ENCODE data around the gene PCDHGA9. TPM values are rescaled to one million over a fixed set of nuclear protein-coding genes. Genes with fewer than 3 reads are reported as not detected.

Gene PCDHGA9
- total RNA-seq (2022), result 0.89 and 1.3 TPM in 2 replicates
- Bru-seq, nascent RNA, result percentile 54 among the genes with signal in this experiment
- BruChase-seq, experiment 1, labeled RNA remaining after a 6-hour chase, result percentile 73 among the genes with signal in this experiment
- BruChase-seq, experiment 2, labeled RNA remaining after a 2-hour chase, result percentile 62 among the genes with signal in this experiment
- long read RNA-seq, result 0 reads

- H3K9me3 Mint-ChIP-seq (ENCODE audit: unreplicated experiment), result peaks cover 31% of the 10 kb centered on the region
- CTCF ChIA-PET, result interaction anchor here (0.6 to 1.1 kb wide), 5 partner anchors 31 to 211 kb away, joined by 3 to 7 read pairs (median 3); no protein-coding TSS in a partner anchor
- no peak for TF ChIP-seq CTCF (IDR thresholded peaks at IDR 0.05; ENCODE audit: unreplicated experiment)
- no peaks in the 10 kb centered on the region for H3K4me1 Mint-ChIP-seq (ENCODE audit: insufficient read depth, unreplicated experiment)
- no peak within 1 kb of the TSS for H3K27ac Mint-ChIP-seq (ENCODE audit: low read depth, unreplicated experiment)
- DNase-seq (ENCODE audit: unreplicated experiment), result peak; percentile 43
- intact Hi-C loops (cut with micrococcal nuclease), result no loop called here
- H3K27me3 Mint-ChIP-seq (ENCODE audit: insufficient read depth, unreplicated experiment), result no peaks in the 10 kb centered on the region
- POLR2A ChIA-PET, result interaction anchor here (1.1 kb wide), 1 partner anchor 122 kb away, joined by 3 read pairs; no protein-coding TSS in a partner anchor
- peaks cover 5% of the 10 kb centered on the region for H3K36me3 Mint-ChIP-seq (ENCODE audit: insufficient read depth, unreplicated experiment)
- no TSS peak for BruUV-seq (replicated peaks)
- no peak within 1 kb of the TSS for H3K4me3 Mint-ChIP-seq (ENCODE audit: unreplicated experiment)
Measured at GRCh38 chr5:141402553-141403243, at the start of gene PCDHGA9. TSS of gene PCDHGA9 (plus strand) at chr5:141402778. CDS start at chr5:141402953, 175 bp downstream.

- Mint-ChIP-seq H3K4me3 (ENCODE audit: unreplicated experiment) (no peak within 1 kb of the TSS), H3K36me3 (ENCODE audit: insufficient read depth, unreplicated experiment) (no peaks in the 10 kb centered on the region), H3K27me3 (ENCODE audit: insufficient read depth, unreplicated experiment) (no peaks in the 10 kb centered on the region), H3K27ac (ENCODE audit: low read depth, unreplicated experiment) (no peak within 1 kb of the TSS), H3K9me3 (ENCODE audit: unreplicated experiment) (peaks cover 38% of the 10 kb centered on the region), H3K4me1 (ENCODE audit: insufficient read depth, unreplicated experiment) (no peaks in the 10 kb centered on the region)
- POLR2A ChIA-PET, result interaction anchor here (0.9 to 1.6 kb wide), 2 partner anchors 8 to 35 kb away, joined by 3 to 5 read pairs; partner anchors contain the start of gene TAF7
- CTCF ChIA-PET, result interaction anchor here (0.7 to 2.0 kb wide), 5 partner anchors 11 to 204 kb away, joined by 3 to 8 read pairs (median 3); partner anchors contain the start of genes PCDHGA3 and PCDHGB3
- no TSS peak for BruUV-seq (replicated peaks)
- DNase-seq (ENCODE audit: unreplicated experiment), result peak; percentile 9
- no peak for TF ChIP-seq CTCF (IDR thresholded peaks at IDR 0.05; ENCODE audit: unreplicated experiment)
- intact Hi-C loops (cut with micrococcal nuclease), result no loop called here
Measured at GRCh38 chr5:141354900-141355469, 47.6 kb upstream of the PCDHGA9 start, which contains the start of gene PCDHGA4. TSS of gene PCDHGA4 (plus strand) at chr5:141355021. CDS start at chr5:141355108, 87 bp downstream.

GRCh38 chr5:141355641-141356040 is 46.9 kb upstream of the PCDHGA9 start:
- POLR2A ChIA-PET, result interaction anchor here (0.9 to 1.6 kb wide), 2 partner anchors 9 to 35 kb away, joined by 3 to 5 read pairs; partner anchors contain the start of gene TAF7
- Mint-ChIP-seq H3K27me3 (ENCODE audit: insufficient read depth, unreplicated experiment) (no peaks in the 10 kb centered on the region), H3K36me3 (ENCODE audit: insufficient read depth, unreplicated experiment) (no peaks in the 10 kb centered on the region), H3K4me3 (ENCODE audit: unreplicated experiment) (no peak overlapping the region), H3K27ac (ENCODE audit: low read depth, unreplicated experiment) (no peak overlapping the region), H3K9me3 (ENCODE audit: unreplicated experiment) (peaks cover 35% of the 10 kb centered on the region), H3K4me1 (ENCODE audit: insufficient read depth, unreplicated experiment) (no peaks in the 10 kb centered on the region)
- CTCF ChIA-PET, result interaction anchor here (0.6 to 2.0 kb wide), 7 partner anchors 9 to 203 kb away, joined by 3 to 8 read pairs (median 3); partner anchors contain the start of genes PCDHGA3 and PCDHGB3
- TF ChIP-seq CTCF (IDR thresholded peaks at IDR 0.05; ENCODE audit: unreplicated experiment), result no peak
- BruUV-seq (replicated peaks), result no TSS peak
- intact Hi-C loops (cut with micrococcal nuclease), result no loop called here
- no peak for DNase-seq (ENCODE audit: unreplicated experiment)

GRCh38 chr5:141356133-141356532 is 46.4 kb upstream of the PCDHGA9 start:
- POLR2A ChIA-PET, result interaction anchor here (1.6 kb wide), 1 partner anchor 36 kb away, joined by 5 read pairs; the partner anchor contains the start of gene TAF7
- no peak for DNase-seq (ENCODE audit: unreplicated experiment)
- Mint-ChIP-seq H3K4me1 (ENCODE audit: insufficient read depth, unreplicated experiment) (no peaks in the 10 kb centered on the region), H3K27me3 (ENCODE audit: insufficient read depth, unreplicated experiment) (no peaks in the 10 kb centered on the region), H3K27ac (ENCODE audit: low read depth, unreplicated experiment) (no peak overlapping the region), H3K9me3 (ENCODE audit: unreplicated experiment) (peaks cover 40% of the 10 kb centered on the region), H3K36me3 (ENCODE audit: insufficient read depth, unreplicated experiment) (no peaks in the 10 kb centered on the region), H3K4me3 (ENCODE audit: unreplicated experiment) (no peak overlapping the region)
- no peak for TF ChIP-seq CTCF (IDR thresholded peaks at IDR 0.05; ENCODE audit: unreplicated experiment)
- CTCF ChIA-PET, result interaction anchor here (0.6 to 2.0 kb wide), 5 partner anchors 9 to 203 kb away, joined by 3 to 8 read pairs (median 3); partner anchors contain the start of gene PCDHGA3
- BruUV-seq (replicated peaks), result no TSS peak
- intact Hi-C loops (cut with micrococcal nuclease), result no loop called here
